GM12864 (cell line): ENCODE data around the gene GDPD5.

Experiments
- DNase-seq: peaks from one replicate; pipeline ENCODE4 v3.0.0-alpha.2; 2011; ENCODE audit warnings: low read depth
- H3K4me3 ChIP-seq: 2 replicates; pipeline ENCODE4 v1.5.1; 2011; ENCODE audit warnings: mild to moderate bottlenecking, low read depth, low read length, control low read depth
- CTCF ChIP-seq: IDR thresholded peaks from 2 replicates; pipeline ENCODE4 v1.5.1; 2011; ENCODE audit warnings: low read depth, mild to moderate bottlenecking, moderate library complexity, low read length, control low read depth, inconsistent platforms; ENCODE audit errors: missing control alignments

The GDPD5 gene

GRCh38 chr11:75386942-75387630 lies 138.7 kb downstream of the GDPD5 start:
- no peak overlapping the region for H3K4me3 ChIP-seq
- DNase-seq, result no peak
- no peak for TF ChIP-seq CTCF
